HG03354 (cell line): ENCODE measurements around the gene SOX18.
"Not testable (repeated sequence)": the region's sequence is repeated elsewhere in the genome, so short reads cannot be mapped to it uniquely, and the experiment has no call there.

Experiments used
- ATAC-seq: cut with Tn5 transposase; IDR thresholded peaks from one replicate; pipeline ENCODE4 v1.9.1; 2021; ENCODE audit warnings: mild to moderate bottlenecking; ENCODE audit not compliant: unreplicated experiment, poor library complexity, severe bottlenecking

The SOX18 gene

GRCh38 chr20:64049060-64049877 lies at the start of gene SOX18:
Gene SOX18 (minus strand): TSS chr20:64049639. CDS start chr20:64049516, 123 bp downstream.
- no peak for ATAC-seq

GRCh38 chr20:64098471-64099013 lies 49.1 kb upstream of the SOX18 start:
- no peak for ATAC-seq

GRCh38 chr20:64096535-64096934 lies 47.1 kb upstream of the SOX18 start:
- ATAC-seq = no peak

GRCh38 chr20:64095927-64096326 lies 46.5 kb upstream of the SOX18 start:
- no peak for ATAC-seq

GRCh38 chr20:64095455-64095854 lies 46.0 kb upstream of the SOX18 start:
- ATAC-seq = no peak

GRCh38 chr20:64093013-64093503 lies 43.6 kb upstream of the SOX18 start:
- no peak for ATAC-seq

GRCh38 chr20:64092258-64093012 lies 43.0 kb upstream of the SOX18 start:
- no peak for ATAC-seq

GRCh38 chr20:64091770-64092169 lies 42.3 kb upstream of the SOX18 start:
- no peak for ATAC-seq

- no peak for ATAC-seq
Observed at GRCh38 chr20:64091340-64091739, 41.9 kb upstream of the SOX18 start.

- ATAC-seq = no peak
Observed at GRCh38 chr20:64090165-64090564, 40.7 kb upstream of the SOX18 start.

GRCh38 chr20:64088586-64088985 lies 39.1 kb upstream of the SOX18 start:
- ATAC-seq = not testable (repeated sequence)

- ATAC-seq = not testable (repeated sequence)
Observed at GRCh38 chr20:64087226-64087825, 37.9 kb upstream of the SOX18 start.

GRCh38 chr20:64086801-64087200 lies 37.4 kb upstream of the SOX18 start:
- ATAC-seq = no peak

GRCh38 chr20:64084685-64085152 lies 35.3 kb upstream of the SOX18 start:
- no peak for ATAC-seq

- ATAC-seq = no peak
Observed at GRCh38 chr20:64083804-64084684, 34.6 kb upstream of the SOX18 start, which contains the start of gene LKAAEAR1. Gene LKAAEAR1 (minus strand): TSS chr20:64084398. CDS start chr20:64084219, 179 bp downstream.

- no peak for ATAC-seq
Observed at GRCh38 chr20:64083378-64083803, 34.0 kb upstream of the SOX18 start.

GRCh38 chr20:64082820-64083377 lies 33.5 kb upstream of the SOX18 start:
- ATAC-seq = no peak

- ATAC-seq = no peak
Observed at GRCh38 chr20:64082126-64082731, 32.8 kb upstream of the SOX18 start.
